Fibroblast of skin of scalp (primary cell): ENCODE data around the gene SMIM35.

Experiments used
- DNase-seq: peaks from one replicate; pipeline ENCODE4 v3.0.0-alpha.2; 2013

The SMIM35 gene

DNA sequence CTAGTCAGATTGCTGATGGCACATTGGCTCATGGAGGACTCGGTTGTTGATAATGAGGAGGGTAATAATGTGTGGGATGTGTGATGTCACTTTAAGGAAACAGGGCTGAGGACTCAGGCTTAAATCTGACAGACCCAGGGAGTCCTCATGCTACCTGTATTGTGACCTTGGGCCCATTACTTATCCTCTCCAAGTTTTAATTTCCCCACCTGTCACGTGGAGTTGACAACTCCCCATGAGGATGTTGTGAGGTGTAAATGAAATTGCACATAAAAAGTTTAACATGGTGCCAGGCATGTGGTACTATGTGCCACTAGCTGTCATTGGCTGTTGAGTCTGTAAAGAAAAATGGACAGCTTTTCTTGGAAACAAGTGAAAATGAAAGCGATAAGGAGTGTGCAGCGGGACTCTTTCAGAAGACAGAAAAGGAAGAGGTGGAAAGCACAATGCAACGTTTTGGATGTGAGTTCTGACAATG lies 85.2 kb downstream of the SMIM35 start:
- no peak for DNase-seq

DNA sequence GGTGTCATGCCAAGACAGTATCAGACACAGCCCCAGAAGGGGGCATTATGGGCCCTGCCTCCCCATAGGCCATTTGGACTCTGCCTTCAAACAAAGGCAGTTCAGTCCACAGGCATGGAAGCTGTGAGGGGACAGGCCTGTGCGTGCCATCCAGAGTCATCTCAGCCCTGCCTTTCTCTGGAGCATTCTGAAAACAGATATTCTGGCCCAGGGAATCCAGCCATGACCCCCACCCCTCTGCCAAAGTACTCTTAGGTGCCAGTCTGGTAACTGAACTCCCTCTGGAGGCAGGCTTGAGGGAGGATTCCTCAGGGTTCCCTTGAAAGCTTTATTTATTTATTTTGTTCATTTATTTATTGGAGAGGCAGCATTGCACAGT lies 85.9 kb downstream of the SMIM35 start:
- no peak for DNase-seq

DNA sequence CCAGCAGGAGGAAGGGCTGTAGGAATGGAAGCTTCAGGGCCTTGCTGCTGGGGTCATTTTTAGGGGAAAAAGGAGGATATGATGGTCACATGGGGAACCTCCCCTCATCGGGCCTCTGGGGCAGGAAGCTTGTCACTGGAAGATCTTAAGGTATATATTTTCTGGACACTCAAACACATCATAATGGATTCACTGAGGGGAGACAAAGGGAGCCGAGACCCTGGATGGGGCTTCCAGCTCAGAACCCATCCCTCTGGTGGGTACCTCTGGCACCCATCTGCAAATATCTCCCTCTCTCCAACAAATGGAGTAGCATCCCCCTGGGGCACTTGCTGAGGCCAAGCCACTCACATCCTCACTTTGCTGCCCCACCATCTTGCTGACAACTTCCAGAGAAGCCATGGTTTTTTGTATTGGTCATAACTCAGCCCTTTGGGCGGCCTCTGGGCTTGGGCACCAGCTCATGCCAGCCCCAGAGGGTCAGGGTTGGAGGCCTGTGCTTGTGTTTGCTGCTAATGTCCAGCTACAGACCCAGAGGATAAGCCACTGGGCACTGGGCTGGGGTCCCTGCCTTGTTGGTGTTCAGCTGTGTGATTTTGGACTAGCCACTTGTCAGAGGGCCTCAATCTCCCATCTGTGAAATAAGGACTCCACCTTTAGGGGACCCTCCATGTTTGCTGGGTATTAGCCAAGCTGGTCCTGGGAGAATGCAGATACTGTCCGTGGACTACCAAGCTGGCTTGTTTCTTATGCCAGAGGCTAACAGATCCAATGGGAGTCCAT lies 86.5 kb downstream of the SMIM35 start:
- DNase-seq: no peak

DNA sequence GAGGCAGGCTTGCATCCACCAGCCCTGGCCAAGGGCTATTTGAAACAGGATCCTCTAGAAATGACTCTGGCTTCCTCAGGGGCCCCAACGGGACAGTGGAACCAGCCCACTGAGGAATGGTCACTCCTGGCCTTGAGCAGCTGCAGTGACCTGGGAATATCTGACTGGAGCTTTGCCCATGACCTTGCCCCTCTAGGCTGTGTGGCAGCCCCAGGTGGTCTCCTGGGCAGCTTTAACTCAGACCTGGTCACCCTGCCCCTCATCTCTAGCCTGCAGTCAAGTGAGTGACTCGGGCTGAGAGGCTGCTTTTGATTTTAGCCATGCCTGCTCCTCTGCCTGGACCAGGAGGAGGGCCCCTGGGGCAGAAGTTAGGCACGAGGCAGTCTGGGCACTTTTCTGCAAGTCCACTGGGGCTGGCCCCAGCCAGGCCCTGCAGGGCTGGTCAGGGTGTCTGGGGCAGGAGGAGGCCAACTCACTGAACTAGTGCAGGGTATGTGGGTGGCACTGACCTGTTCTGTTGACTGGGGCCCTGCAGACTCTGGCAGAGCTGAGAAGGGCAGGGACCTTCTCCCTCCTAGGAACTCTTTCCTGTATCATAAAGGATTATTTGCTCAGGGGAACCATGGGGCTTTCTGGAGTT lies 87.3 kb downstream of the SMIM35 start:
- DNase-seq: no peak

DNA sequence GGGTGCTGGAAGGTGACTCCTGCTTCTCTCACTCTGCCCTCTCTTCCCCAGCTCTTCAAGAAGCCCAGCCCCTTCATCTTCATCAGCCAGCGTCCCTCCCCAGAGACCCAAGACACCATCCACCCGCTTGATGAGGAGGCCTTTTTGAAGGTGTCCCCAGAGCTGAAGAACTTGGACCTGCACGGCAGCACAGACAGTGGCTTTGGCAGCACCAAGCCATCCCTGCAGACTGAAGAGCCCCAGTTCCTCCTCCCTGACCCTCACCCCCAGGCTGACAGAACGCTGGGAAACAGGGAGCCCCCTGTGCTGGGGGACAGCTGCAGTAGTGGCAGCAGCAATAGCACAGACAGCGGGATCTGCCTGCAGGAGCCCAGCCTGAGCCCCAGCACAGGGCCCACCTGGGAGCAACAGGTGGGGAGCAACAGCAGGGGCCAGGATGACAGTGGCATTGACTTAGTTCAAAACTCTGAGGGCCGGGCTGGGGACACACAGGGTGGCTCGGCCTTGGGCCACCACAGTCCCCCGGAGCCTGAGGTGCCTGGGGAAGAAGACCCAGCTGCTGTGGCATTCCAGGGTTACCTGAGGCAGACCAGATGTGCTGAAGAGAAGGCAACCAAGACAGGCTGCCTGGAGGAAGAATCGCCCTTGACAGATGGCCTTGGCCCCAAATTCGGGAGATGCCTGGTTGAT lies 88.0 kb downstream of the SMIM35 start:
- no peak for DNase-seq

DNA sequence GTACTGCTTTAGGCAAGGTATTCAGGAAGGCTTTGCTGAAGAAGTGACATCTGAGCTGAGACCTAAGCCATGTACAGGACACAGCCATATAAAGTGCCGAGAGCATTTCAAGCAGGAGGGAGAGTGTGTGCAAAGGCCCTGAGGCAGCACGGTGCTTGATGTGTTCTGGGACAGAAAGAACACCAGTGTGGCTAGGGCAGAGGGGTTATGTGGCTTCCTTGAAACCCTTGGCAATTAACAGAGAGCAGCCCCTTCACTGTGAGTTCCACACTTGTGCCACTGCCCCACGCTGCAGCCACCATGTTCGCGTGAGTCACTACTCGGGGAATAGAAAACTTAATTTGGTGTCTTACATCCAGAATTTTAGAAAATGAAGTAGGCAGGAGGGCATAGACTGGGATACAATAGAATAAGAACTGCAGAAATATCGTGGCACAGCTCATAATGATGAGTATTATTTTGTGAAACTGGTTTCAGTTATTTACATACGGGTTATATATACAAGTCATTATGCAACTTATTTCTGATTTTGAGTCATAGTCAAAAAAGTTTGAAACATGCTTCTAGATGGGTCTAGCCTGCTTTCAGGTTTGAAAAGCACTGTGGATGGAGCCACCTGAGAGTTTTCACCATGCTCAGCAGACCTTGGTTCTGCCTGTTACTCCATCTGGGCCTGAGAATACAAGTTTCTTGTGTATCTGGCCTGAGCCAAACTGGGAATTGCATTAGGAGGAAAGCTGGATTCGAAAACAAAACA lies 88.8 kb downstream of the SMIM35 start:
- no peak for DNase-seq

DNA sequence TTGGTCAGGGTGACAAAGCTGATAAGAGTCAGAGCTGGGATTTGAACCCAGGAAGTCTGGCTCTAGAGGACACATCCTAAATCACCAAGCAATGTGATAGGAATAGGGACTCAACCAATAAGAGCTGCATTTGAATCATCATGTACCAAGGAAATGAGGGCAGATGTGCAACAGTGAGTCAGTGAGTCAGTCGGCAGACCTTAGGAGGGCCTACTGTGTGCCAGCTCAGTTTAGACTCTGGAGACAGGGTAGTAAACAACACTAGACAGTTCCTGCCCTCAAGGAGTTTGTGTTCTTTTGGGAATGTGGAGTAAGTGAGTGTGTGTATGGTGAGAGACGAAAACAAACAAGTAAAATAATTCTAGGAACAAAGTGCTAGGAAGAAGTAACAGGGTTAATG lies 89.4 kb downstream of the SMIM35 start:
- DNase-seq: no peak

DNA sequence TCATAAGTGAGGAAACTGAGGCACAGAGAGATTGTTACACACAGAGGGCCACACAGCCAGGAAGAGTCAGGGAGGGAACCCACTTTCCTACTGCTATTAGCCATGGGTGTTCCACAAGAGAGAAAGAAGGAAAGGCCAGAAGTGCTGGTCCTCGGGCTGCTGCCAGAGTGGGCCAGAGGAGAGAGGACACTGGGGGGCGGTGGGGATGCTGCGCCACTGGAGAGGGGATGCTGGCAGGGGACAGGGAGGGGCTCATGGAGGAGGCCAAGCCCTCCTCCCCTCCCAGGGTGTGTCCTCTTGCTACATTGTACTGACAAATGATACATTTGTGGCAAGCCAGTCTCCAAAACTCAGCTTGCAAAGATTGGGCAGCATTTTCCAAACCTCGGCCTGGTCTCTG lies 90.7 kb downstream of the SMIM35 start:
- no peak for DNase-seq

DNA sequence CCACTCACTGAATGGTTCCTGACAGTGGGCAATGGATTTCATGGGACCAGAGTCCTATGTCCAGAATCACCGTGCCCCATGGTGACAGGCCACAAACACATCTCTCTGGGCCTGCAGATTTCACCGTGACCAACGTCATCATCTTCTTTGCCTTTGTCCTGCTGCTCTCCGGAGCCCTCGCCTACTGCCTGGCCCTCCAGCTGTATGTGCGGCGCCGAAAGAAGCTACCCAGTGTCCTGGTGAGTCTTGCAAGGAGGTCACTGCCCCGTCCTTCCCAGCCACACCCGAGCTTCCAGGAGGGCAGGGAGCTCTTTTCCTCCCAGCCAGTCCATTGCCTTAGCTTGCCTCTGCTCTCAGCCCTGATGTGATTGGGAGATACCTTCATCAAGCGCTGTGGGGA lies 91.3 kb downstream of the SMIM35 start:
- no peak for DNase-seq

DNA sequence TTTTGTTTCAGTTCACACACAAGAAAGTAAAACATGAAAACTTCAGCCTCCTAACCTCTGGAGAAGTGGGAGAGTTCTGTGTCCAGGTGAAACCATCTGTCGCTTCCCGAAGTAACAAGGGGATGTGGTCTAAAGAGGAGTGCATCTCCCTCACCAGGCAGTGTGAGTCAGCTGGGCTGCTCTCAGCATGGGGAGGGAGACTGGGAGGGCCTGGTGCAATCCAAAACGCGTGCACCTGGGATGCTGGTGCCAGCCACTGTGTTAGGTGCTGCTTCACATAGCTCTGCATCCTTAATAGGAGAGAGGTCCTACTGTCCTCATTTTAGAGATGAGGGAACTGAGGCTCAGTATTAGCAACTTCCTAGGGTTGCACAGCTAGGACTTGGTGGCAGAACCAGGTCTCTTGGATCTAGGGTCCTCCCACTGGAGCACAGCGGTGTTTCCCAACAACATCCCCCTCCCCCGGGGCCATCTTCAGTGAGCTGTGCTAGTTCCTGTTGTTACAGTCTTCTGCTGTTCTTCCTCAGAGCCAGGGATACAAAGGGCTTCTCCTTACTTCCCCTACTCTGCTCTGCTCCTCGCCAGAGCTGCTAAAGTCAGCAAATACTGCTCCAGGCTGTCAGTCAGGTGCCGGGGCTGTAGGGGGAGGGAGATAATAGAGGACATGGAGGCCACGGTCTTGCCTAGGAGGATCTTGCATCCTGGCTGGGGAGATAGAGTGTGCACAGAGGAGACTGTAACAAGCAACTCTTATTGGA lies 92.6 kb downstream of the SMIM35 start:
- no peak for DNase-seq

DNA sequence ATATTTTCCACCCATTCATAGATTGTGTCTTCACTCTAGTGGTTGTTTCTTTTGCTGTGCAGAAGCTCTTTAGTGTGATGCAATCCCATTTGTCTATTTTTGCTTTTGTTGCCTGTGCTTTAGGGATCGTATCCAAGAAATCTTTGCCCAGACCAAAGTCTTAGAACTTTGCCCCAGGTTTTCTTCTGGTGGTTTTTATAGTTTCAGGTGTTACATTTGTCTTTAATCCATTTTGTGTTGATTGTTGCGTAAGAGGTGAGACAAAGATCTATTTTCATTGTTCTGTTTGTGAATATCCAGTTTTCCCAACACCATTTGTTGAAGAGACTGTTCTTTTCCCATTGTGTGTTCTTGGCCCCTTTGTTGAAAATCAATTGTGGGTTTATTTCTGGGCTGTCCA lies 94.1 kb downstream of the SMIM35 start:
- no peak for DNase-seq

DNA sequence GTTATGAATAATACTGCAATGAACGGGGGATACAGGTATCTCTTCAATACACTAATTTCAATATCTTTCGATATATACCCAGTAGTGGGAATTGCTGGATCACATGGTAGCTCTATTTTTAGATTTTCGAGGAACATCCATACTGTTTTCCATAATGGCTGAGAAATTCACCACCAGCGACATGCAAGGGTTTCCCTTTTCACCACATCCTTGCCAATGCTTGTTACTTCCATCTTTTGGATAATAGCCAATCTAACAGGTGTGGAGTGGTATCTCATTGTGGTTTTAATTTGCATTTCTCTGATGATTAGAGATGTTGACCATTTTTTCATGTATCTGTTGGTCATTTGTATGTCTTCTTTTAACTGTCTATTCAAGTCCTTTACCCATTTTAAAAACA lies 94.6 kb downstream of the SMIM35 start:
- no peak for DNase-seq

DNA sequence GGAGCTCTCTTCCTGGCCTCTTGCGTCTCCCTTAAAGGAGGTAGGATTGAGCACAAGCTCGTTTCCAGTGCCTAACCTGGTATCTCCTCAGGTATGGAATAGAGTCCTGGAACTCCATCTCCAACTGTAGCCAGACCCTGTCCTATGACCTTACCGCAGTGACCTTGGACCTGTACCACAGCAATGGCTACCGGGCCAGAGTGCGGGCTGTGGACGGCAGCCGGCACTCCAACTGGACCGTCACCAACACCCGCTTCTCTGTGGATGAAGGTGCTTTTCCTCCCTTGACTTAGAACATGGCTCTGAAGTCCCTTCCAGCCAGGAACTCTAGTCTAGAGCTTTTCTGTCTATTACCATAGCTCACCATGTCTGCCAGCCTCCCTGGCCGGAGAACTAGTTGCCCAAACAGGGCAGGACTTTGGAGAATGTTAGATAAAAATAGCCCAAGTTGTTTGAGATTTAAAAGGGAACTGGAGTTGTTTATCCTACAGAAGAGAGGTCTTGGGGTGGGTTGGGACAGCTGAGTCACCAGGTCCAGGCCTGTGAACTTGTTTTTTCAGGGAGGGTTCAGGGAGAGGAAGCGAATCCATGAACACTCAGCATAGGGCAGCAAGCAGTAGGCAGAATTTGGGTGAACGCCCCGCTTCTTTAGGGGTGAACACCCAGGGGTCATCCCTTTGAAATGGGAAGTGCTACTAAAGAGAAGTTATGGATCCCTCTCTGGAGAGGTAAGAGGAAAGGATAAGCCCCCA lies 97.2 kb downstream of the SMIM35 start:
- DNase-seq: no peak

DNA sequence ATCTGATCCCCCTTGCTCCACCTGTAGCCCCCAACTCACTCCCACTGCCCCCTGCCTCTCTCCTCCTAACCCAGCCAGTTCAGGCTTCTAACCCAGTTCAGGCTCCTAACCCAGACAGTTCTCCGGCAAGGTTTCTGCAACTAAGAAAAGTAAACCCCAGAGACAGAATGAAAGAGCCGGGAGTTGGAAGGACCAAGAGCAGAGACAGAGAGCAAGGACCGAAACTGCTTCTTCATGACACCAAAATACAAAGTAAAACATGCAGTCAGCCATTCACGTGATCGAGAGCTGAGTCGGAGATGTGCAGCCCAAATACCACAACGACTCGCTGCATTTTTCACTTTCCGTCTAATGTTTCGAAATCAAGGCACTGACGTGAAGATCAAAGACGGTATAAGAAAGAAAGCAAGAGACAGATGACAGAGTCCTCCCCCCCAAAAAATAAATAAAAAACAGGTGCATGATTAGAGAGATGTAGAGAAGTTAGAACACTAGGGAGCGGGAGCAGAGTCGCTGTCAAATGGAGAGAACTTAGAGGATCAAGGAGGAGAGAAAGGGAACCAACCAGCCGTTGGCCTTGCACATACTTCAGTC lies 99.7 kb downstream of the SMIM35 start:
- DNase-seq: peak; percentile 11

DNA sequence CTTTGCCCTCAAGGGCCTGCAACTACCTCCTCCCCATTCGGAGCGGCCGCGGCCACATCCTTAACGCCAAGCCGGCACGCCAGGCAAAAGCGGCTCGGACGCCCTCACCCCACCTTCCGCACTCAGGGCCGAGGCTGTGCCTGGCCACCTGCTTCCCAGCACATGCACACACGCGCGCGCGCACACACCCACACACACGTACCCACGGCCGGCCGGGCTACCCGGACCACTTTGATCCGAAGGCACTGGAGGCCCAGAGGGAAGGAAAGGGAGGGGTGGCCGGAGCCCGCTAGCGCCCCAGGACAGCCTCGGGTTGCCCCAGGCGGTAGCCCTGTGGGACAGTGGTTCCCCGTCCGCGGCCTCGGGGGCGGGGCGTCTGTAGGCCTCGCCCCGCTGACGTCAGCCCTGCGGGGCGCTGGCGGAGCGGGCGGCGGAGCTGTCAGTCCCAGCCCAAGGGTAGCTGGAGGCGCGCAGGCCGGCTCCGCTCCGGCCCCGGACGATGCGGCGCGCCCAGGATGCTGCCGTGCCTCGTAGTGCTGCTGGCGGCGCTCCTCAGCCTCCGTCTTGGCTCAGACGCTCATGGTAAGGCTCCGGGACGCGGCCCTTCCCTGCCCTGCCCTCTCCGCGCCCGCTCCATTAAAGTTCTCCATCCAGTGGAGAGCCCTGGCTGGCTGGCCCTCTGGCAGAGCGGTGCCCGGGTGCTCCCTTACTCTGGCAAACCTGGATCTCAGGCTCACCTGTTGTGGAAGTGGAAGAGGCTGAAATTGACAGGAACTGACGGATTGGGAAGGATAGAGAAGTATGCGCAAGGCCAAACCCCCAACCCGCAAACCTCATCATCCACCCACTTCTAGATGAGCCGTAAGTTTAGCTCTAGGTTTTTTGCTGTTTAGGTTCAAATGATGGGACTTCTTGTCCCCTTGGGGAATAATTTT lies 100.5 kb downstream of the SMIM35 start, which contains the start of gene IL10RA:
IL10RA (plus strand) TSS at position 442 of the 935 bp plus-strand sequence; CDS start at position 516, 74 bp downstream.
- peak; percentile 45 for DNase-seq

DNA sequence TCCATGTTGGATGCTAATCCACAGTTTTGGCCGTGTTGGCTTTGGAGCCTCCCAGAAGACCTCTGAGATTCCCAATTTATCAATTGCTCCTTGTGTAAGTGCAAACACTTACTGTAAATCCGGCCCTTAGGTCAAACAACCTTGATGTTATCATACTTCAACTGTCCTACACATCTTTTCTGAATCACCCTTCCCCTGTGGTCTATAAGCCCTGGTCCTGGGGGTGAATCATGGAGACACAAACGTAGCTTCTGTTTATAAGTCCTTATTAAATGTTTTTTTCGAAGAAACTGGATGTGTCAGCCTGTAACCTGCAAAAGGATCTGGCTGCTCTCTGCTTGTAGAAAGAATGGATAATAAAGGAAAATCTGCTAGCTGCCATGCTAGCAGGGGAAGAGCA lies 102.3 kb downstream of the SMIM35 start:
- no peak for DNase-seq

DNA sequence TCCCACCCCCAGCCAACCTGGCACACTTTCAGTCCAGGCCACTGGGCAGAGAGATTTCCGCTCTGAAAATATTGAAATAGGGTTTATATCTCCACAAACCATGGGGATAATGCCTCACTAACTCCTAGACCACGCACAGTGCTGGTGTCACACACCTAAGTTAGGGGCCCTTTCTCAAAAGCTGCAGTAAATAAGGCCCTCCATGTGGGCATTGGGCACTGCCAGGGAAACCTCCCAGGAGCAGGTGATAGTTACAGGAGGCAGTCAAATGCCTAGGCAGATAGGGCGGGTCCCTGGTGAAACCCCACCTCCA lies 103.6 kb downstream of the SMIM35 start:
- DNase-seq: no peak

DNA sequence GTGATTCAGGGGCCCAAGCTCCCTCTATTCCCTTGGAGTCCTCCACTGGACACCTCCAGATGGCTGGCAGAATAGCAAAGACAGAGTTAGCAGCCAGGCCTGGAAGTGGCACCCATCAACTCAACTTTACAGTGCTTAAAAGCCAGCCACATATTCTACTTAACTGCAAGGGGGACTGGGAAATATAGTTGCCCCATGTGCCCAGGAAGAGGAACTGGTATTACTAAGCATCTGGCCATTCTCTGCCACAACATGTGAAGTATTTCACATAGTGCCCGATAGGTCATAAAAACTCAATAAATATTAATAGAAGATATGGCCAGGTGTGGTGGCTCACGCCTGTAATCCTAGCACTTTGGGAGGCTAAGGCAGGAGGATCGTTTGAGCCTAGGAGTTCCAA lies 106.0 kb downstream of the SMIM35 start:
- no peak for DNase-seq

DNA sequence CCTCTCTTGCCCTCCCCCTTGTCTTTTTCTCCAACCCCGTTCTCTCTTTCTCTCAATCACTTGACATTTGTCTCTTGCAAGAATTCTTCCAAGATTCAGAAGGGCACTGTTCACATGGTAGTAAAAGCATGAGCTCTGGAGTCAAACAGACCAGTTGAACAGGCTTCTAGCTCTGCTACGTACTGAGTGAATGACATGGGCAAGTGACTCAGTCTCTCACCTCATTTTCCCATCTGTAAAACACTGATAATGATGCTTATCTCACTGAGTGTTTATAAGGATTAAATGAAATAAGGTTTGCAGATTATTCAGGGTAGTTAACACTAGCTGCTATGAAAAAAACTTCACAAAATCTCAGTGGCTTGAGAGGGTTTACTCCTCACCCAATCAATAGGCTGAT lies 106.5 kb downstream of the SMIM35 start:
- DNase-seq: no peak
